Hematopoietic multipotent progenitor cell treated with erythropoietin and hydrocortisone succinate and interleukin-3 and kit ligand, for 15 days (in vitro differentiated cells): Measurements from ENCODE around the gene TMEM269.

Experiments
- DNase-seq: peaks from one replicate; pipeline ENCODE4 v3.0.0-alpha.2; 2015; ENCODE audit warnings: low spot score

Gene TMEM269, protein sequence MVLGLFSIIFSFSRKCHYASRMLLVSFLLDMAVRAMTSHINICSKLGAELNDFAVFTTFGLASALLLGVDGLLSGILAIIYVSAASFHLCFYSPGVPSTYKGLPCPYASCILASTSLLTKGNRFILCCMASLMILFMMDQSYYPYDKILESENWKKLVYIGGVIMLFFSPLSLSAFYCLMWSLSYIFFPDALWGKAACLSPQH

DNA sequence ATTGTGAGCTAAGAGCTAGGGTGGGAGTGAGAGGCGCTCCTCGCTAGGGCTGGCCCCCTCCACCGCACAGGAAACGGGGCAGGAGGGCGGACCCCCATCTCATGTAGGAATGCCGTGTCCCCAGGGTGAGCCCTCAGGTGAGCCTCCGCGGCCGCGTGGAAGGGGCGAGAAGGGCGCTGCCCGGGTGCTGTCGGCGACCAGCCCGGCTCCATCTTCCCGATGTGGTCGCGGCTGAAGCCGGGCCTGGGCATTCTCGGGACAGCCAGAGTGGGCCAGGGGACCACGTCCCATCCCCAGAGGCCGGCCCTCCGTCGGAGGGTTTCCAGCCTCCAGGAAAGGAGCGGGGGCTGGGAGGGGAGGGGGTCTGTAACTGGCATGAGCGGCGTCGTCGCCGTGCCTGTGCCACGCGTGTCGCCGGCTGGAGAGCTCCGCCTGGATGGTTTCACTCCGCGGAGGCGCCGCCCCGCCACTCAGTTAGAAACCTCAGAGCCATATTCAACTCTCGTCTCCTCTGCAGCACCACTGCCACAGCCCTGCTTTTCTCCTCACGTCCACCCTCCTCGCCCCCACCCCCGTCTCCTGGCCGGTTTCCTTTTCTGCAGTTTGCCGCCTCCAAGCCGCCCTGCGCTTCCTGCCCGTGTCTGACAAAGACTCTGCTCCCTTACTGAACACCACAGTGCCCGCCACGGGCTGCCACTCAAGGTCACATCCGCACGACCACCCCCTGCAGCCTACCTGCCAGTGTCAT is at the start of gene TMEM269:
TSS of gene TMEM269 (plus strand) at position 46 of the 748 bp plus-strand sequence. CDS start 4,903 bp downstream, outside the sequence.
- DNase-seq: no peak

DNA sequence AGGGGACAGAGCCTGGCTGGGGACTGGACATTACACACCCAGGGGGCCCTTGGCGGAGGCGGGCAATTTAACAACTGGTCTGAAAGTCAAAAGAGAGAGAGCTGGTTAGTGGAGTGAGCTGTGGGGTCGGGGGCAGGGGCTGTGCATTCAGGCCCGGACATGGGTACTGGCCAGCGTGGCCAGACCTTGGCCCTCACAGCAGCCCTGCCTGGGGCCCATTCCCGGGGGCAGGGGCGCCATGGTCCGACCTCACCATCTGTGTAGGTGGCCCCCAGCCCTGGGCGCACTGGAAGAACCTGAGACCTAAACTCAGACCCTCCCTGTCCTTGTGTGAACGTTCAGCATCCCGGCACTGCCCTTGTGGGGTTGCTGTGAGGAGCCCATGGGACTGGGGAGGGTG is 49.7 kb upstream of the TMEM269 start:
- no peak for DNase-seq

DNA sequence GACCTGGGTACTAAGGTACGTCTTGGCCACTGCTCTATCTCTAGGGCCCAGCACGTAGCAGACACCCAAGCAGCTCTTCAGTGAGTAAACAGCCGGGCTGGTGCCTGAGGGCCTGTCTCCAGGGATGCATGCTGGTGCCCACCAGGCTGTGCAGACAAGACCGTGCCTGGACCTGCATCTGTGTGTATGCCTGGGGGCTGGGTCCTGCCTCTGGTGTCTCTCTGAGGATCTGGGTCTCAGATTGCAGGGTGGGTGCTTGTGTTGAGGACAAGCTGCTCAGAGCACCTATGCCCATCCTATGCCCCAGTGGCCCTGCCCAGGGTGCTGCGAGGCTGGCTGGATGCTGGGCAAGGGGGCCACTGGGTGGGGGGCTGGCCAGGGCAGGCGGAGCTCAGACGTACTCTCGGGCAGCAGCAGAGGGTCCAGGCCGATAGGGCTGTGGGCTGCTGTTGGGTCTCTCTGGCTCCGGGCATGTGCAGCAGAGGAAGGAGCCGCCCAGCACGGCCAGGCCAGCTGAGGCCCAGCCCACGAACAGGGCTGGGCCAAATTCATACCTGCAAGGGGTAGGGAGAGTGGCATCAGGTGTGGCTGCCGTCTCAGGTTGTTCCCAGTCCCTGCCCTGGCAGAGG is 49.2 kb upstream of the TMEM269 start:
- DNase-seq: no peak

DNA sequence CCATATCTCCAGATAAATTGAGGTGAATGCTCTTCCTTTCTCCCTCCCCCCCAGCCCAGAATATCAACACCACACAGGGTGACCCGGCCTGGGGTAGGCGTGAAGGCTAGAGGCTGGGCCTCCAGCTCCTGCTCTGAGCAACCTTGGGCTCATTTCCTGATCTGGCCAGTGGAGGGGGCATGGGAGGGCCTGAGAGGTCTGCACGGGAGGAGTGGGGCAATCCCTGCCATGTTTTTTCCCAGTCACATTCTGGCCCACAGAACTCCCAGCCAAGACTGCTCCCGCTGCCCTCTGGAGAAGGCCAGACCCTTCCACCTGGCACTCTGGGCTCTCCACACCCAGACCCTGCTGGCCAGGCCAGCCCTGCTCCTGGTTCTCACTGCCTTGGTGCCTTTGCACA is 48.6 kb upstream of the TMEM269 start:
- peak; percentile 42 for DNase-seq

DNA sequence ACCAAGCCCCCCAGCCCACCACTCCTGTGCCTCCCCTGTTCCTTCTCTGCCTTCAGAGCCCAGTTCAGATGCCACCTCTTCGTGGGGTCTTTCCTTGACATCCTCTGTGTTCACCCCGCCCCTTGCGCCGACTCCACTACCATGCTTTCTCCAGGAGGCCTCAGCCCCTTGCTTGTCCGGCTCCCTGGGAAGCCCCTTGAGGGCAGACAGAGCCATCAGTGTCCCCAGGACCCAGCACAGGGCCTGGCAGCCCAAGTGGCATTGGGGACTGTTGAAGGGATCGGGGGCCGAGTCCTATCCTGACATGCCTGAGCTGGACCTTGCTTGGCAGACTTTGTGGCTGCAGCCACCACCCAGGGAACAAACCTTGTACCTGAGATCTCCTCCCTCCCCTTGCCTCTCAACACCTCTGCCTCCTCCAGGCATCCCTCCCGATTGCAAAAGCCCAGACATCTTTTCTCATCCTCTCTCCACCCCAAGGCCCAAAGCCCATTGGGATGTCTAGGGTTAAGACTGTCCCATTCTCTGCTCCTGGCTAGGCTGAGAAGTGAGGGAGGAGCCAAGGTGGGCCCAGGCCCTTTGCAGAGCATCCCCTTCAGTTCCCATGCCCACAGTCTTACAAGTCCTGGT is 48.1 kb upstream of the TMEM269 start:
- no peak for DNase-seq

DNA sequence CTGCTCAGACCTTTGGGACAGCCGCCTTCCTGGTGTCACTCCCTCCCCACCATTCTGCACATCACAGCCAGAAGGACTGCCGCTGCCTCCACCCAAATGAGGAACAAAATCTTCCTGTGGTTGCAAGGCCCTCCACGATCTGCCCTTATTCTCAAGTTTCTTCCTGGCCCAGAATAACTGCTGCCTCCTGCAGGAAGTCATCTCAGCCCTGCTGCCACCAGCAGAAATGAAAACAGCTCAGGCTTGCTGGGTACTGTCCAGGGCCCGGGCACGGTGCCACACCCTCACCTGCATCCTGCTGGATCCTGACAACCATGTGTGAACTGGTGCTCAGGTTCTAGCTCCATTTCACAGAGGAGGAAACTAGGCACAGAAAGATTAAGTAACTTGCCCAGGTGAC is 47.5 kb upstream of the TMEM269 start:
- no peak for DNase-seq

DNA sequence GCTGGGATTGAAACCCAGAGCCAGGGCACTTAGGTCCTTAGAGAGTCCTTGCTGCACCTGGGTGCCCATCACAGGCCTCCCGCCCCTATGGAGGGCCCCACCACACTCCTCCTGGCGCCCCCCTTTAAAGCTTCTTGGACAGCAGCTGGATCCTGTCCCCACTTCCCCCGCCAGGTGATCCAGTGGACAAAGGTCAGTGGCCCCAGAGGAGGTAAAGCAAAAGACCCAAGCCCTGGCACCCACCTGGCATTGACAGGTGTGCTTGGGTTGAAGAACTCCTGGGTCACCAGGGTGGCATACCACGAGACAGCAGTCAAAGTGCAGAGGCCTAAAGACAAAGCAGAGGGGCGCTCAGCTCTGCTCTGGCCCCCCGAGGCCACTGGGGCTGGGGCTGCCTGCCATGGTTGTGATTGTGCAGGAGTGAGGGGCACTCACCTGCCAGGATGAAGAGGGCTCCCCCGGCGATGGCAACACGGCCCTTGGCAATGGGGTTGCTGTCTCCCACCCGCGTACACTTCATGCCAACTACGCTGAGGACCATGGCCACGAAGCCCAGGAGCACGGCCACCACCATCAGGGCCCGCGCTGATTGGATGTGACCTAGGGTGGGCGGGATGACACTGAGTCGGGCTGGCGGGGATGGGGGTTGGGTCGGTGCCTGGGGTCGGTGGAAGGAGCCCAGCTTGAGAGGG is 46.7 kb upstream of the TMEM269 start:
- DNase-seq: no peak

DNA sequence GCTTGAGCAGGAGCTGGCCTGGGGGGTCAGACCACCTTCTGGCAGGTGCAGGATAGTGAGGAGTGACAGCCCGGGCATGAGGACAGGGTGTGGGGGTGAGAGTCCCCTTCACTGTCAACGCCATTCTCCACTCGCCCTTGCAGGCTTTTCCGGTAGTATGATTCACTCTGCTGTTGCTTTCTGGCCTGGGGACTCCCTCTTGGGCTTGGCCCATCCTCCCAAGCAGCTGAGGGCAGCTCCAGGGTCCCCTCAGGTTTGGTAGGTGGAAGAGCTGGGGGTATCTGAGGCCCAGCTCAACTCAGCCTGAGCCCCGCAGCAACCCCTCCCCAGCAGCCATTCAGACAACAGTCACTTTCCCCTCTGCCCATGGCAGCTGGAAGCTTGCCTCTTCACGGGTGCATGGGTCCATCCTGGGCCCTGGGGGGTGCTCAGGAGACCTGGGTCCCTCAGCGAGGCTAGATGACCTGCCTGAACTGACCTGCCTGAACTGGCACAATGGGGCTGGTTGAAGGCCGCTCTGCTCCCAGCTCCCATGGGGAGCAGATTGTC is 46.0 kb upstream of the TMEM269 start:
- DNase-seq: no peak

DNA sequence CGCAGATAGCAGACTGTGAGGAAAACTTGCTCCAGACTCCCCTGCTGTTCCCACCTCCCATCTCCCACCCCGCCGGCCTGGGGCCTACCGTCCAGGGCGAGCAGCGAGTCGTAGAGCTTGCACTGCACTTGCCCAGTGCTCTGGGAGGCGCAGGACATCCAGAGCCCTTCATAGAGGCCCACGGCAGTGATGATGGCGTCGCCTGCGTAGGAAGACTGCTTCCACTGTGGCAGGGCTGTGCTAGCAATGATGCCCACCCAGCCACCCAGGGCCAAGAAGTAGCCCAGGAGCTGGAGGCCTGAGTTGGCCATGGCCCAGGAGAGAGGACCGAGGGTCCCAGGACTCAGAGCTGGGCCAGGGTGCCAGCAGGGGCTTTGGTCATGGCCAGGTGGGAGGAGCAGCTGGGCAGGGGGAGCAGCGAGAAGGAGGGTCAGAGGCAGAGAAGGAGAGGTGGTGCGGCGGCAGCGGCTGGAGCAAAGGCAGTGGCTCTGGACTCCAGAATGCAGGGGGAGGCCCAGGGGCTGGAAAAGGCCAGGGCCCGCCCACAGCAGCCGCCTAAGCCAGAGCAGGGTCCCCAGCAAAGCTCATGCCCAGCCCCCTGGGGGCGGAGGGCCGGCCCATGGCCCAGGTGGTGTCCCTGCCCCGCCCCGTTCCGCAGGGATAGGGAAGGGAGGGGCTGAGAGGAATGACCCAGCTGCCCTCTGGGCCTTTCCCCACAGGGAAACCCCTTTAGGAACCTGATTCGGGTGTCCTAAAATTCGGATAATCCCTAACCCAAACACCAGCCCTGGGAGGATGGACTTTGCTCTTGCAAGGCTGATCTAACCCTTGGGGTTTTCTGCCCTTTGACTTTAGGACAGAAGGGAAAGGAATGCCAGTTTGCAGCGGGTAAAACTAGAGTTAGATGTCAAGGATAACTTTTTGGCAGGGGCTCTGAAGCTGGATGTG is 44.8 kb upstream of the TMEM269 start, which contains the start of gene CLDN19:
TSS of gene CLDN19 (minus strand) at position 484 of the 948 bp plus-strand sequence. CDS start at position 311, 173 bp downstream.
- no peak for DNase-seq

DNA sequence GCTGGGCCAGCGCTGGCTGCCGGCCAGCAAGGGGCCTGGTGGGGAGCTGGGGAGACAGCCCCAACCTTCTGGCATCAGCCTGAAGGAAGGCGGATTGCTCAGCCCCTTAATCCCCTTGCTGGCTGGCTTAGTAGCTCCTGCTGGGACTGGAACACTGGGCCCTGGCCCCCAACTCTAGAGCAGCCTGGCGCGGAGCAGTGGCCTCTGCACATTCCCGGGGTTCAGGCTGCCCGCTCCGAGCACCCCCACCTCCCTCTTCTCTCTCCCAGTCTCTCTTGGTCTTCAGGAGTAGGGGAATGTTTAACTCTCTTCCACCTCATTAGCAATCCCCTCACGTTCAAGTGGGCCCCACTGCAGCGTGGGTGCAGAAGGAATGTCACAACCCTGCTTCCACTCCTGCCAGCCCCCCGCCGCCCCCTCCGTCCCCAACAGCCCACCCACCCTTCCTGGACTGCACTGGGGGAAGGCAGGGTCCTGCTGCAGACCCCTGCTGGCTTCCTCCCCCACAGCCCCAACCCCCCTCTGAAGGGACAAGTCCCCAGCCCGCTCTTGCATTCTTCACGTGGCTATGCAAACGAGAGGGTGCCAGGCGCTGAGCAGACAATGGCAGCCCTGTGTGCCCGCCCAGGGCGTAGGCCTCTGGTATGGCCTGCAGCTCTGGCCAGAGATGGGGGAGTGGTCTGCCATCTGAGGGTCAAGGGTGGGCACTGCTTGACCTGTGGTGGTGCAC is 43.8 kb upstream of the TMEM269 start:
- no peak for DNase-seq

DNA sequence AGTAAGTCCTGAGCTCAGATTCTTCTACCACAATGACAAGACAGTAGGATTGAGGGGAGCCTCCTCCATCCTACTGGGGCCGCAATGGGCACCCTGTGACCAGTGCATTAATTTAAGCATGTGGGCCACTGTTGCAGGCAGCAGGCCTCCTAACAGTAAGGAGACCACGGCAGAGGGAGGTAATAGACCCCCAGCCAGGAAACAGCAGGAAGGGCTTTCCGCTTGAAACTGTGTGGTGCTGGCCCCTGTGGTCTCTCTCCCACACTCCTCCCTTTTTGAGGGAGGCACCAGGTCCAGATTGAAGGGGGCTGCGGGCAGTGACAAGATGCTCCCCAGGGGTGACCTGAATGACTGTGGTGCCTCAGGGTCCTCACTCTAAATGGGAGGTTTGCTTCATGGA is 43.1 kb upstream of the TMEM269 start:
- no peak for DNase-seq

DNA sequence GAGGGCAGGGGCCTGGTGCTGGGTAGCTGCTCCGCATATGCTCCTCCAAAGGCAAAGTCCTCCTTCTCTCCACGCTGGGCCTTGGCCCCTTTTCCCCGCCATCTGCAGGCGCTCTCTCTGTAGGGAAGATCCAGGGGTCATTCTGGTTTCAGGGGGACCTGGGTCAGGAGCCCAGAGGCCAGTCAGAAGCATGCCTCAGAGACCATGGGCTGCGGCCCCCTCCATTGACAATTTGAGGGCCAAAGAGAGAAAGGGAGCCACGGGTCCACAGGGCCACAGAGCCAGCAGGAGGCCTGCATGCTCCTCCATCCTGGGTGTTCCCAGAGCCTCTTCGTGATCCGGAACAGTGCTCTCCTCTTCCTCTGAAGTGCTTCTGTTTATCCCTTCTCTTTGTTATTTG is 42.6 kb upstream of the TMEM269 start:
- no peak for DNase-seq

DNA sequence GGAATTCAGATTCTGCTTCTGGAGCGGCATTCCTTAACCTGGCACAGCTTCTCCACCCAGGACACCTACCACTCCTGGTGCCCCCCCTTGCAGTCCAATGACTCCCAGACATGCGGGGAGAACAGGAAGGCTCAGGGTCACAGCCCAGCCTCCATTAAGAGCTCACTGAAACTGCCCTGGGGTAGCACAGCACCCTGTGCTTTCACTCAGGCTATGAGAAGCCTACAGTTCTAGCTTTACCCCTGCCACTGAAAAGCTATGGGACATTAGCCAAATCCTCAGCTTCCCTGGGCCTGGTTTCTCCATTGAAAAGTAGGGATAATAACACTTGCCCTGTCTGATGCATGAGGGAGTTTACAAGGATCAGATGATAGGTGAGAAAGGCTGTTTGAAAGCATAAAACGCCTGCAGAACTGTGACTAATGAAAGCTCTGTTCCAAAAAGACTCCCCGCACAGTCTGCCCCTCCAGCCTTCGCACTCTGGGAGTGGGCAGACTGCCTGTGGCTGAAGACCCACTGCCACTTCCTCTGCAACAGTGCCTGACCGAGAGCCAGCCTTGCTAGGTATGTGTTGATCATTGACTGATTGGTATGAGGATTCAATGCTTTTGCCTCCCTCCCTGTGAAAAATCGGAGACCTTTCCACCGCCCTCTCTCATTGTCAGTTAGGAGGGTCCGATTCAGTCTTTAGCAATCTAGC is 42.0 kb upstream of the TMEM269 start:
- DNase-seq: no peak

DNA sequence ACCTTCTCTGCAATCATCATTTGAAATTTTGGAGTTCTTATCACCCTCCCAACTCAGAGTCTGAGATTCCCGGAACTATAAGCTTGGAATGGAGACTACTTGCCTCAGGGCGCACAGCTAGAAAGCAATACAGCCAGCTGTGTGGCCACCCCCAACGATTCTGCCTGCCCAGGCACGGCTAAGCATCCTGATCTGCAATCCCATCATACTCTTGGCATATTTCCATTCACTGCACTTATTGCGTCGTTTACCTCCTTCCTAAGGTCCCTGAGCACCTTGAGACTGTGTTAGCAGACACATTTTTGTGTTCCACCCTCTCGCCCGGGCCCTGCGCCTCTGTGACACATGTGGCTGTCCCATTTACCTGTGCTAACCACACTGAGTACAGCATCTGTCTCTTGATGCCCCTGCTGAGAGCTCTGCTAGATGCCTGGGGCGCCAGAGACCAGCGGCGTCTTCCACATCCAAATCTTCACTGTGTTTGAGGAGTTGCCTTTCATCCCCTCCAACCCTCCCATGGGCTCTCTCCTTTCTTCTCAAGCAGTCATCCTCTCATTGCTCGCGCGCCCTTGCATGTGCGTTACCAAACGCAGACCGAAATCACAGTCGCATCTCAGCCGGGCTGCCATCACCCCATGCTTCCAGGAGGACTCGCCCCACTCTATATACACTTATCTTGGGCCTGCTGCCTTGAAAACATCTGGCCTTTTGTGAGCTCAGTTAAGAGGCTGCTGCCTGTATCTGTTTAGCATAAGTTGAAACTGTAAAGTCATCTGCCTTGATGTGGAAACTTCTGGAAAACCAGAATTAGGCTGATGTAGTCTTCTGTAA is 41.3 kb upstream of the TMEM269 start:
- DNase-seq: no peak

DNA sequence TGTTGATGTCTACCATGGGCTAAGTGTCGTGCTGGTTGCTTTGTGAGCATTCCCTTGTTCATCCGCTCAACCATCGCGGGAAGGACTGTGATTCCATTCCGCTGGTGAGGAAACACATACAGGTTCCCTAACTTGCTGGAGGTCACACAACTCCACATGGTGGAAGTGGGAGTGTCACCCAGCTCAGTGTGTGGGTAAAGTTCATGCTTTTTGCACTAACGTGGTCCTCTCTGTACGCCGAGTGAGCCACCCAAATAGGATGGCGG is 40.7 kb upstream of the TMEM269 start:
- DNase-seq: no peak

DNA sequence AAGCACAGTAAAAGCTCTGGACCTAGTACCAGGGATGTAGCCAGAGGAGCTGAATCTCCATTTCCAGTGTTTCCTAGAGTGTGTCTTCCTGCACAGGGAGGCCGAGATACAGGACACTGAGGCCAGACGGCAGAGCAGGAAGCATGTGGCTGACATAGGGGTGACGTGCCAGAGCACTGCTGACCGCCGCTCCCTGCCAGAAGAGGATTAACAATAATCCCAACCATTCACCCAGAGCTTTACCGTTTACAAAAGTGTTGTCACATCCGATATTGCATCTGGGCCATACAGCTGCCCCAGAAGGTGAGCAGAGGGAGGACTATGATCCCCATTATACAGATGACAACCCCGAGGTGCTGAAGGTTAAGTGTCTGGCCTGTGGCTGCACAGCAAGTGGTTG is 38.9 kb upstream of the TMEM269 start:
- DNase-seq: no peak

DNA sequence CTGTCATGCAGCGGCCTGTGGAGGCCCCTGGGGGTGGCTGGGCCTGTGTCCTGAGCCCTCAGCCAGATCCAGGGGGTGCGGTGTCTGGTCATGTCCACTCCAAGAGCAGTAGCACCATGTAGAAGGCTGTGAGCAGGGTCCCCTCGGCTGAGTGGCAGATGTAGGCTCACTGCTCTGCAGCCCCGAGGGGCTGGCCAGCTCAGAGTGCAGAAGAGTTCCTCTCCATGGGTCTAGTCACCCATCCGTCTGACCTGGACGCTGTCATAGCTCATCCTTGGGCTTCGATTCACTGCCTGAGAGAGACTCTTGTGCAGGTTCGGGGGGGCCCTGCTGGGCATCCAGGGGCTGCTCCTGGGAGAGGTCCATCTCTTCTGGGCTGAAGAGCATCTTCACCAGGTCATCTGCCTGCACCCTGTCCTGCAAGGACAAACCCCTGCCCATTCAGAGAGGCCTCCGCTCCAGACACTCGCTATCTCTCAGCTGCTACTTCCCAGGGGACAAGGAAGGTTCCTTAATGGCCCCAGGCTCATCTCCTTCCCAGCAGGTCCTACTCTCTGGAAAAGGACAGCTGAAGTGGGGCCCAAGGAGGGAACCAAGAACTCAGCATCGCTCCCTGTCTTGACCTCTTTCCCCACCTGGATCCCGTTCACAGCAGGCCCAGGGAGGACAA is 38.2 kb upstream of the TMEM269 start:
- DNase-seq: no peak

DNA sequence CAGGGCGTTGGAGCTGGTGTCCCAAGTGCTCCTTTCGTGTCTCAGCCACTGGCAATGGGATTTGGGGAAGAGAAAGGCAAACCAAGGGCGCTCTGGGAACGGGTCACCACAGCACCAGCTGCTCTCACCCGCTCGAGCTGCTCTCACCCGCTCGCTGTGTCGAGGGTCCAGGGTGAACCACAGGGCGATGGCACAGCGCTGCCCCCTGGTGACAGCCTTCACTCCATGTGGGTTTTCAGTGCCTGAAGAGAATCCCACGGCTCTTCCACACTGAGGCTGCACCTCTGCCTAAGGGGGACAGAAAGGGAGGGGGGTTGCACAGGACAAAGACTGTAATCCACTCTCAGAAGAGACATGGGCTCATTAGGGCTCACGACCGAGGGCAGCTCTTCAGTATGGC is 37.7 kb upstream of the TMEM269 start:
- DNase-seq: peak; percentile 44
